NT2/D1 (cell line): ENCODE data around the gene HMGN4.

Experiments
- SUZ12 ChIP-seq: IDR thresholded peaks from 2 replicates; pipeline ENCODE4 v1.6.1; 2011; ENCODE audit not compliant: insufficient read length, insufficient read depth; ENCODE audit errors: extremely low read depth
- YY1 ChIP-seq: IDR thresholded peaks from 2 replicates; pipeline ENCODE4 v1.6.1; 2011; ENCODE audit not compliant: insufficient read length, insufficient read depth
- ZNF274 ChIP-seq: IDR thresholded peaks from 2 replicates; pipeline ENCODE4 v1.6.1; 2011; ENCODE audit warnings: mild to moderate bottlenecking, low read depth, low read length

DNA sequence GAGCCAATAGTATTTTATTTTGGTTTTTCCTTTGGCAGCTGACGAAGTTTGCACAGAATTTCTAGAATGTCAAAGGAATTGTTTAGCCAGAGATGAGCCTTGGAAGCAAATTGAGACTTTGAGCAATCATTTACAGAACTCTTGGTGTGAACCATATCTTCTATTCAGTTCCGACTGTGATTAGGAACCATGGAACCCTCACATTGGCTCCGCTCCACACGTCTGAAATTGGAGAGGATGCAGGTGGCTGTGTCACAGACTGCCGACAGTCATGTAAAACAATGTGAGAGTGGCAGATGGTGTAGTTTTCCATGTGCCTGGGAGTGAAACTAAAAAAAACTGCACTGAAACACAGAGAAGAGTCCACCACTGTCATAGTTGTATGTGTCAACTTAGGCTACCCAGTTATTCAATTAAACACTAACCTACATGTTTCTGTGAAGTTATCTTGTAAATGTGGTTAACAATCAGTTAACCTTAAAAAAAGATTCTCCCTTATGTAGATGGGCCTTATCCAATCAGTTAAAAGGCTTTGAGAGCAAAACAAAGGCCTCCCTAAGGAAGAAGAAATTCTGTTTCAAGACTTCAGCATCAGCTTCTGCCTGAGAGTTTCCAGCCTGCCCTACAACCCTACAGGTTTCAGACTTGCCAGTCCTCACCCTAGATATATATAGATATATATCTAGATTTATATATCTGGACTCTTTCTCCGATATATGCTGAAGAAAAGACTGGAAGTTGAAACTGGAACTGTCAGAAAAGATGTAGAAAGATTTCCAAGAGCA lies 3.3 kb upstream of the HMGN4 start:
- no peak for TF ChIP-seq ZNF274
- TF ChIP-seq YY1 = no peak
- TF ChIP-seq SUZ12 = no peak
